H1 (cell line): ENCODE data around the gene WIPF3. TPM values are rescaled to one million over a fixed set of nuclear protein-coding genes. Genes with fewer than 3 reads are reported as not detected.

Experiments used
- CTCF ChIA-PET: fragments of 300-600 bp; sonication (Branson Sonifier 250); formaldehyde crosslinking; loops from one replicate; lab custom pipeline; 2021; ENCODE audit not compliant: partially characterized antibody; lab: Charles Lee
- POLR2A ChIA-PET: fragments of 300-600 bp; sonication (Branson Sonifier 250); formaldehyde crosslinking; loops from one replicate; lab custom pipeline; 2021; ENCODE audit warnings: inconsistent platforms; ENCODE audit not compliant: partially characterized antibody; lab: Charles Lee
- DNase-seq, 2 experiments: peaks; one replicate each; pipeline versions ENCODE4 v3.0.0 to v3.0.0-alpha.2; 2010 to 2022; ENCODE audit warnings: low spot score in 2 of 2, low read depth in 1 of 2, mixed read lengths in 1 of 2
- FAIRE-seq: peaks from 2 replicates; lab custom pipeline; 2011; peaks lifted over from hg19 to GRCh38; lab: Jason Lieb, UNC
- H2AFZ ChIP-seq: 2 replicates; pipeline ENCODE4 v1.8.1; 2012; ENCODE audit warnings: low read length, inconsistent platforms
- H2AK5ac ChIP-seq: 2 replicates; pipeline ENCODE4 v1.6.1; 2013; ENCODE audit warnings: low read depth, low read length
- H2BK120ac ChIP-seq: replicated peaks from 2 replicates; pipeline ENCODE3; 2013; ENCODE audit warnings: low read depth, low read length, inconsistent platforms
- H2BK12ac ChIP-seq: 2 replicates; pipeline ENCODE4 v1.6.1; 2013; ENCODE audit warnings: low read depth, low read length
- H2BK15ac ChIP-seq: 2 replicates; pipeline ENCODE4 v1.6.1; 2013; ENCODE audit warnings: low read length
- H2BK20ac ChIP-seq: 2 replicates; pipeline ENCODE4 v1.6.1; 2013; ENCODE audit warnings: low read length
- H2BK5ac ChIP-seq: 2 replicates; pipeline ENCODE4 v1.6.1; 2013; ENCODE audit warnings: low read depth, low read length
- H3K14ac ChIP-seq: 2 replicates; pipeline ENCODE4 v1.6.1; 2013; ENCODE audit warnings: inconsistent platforms; ENCODE audit not compliant: insufficient read length
- H3K18ac ChIP-seq: 2 replicates; pipeline ENCODE4 v1.6.1; 2013; ENCODE audit warnings: low read length; ENCODE audit errors: extremely low read depth
- H3K23ac ChIP-seq: 2 replicates; pipeline ENCODE4 v1.6.1; 2013; ENCODE audit warnings: inconsistent platforms; ENCODE audit not compliant: insufficient read length
- H3K23me2 ChIP-seq: 2 replicates; pipeline ENCODE4 v1.6.1; 2013; ENCODE audit warnings: low read depth, low read length
- H3K27ac ChIP-seq: 2 replicates; pipeline ENCODE4 v1.6.1; 2011; ENCODE audit warnings: low read depth, low read length, inconsistent platforms
- H3K27me3 ChIP-seq, 4 experiments: replicated peaks in 1 of 4; 1 replicate in 1 of 4; 2 replicates in 3 of 4; pipeline versions ENCODE4 v1.6.1 to v1.8.1; 2011 to 2013; ENCODE audit warnings: low read length in 3 of 4, mild to moderate bottlenecking in 3 of 4, inconsistent platforms in 2 of 4, mixed read lengths in 2 of 4, moderate library complexity in 1 of 4; ENCODE audit not compliant: control insufficient read depth in 3 of 4, insufficient read depth in 3 of 4; ENCODE audit errors: extremely low read depth in 1 of 4
- H3K36me3 ChIP-seq, 4 experiments: 2 replicates each; pipeline versions ENCODE4 v1.6.1 to v1.8.1; 2011 to 2013; ENCODE audit warnings: mild to moderate bottlenecking in 4 of 4, low read length in 3 of 4, moderate library complexity in 2 of 4, control low read depth in 1 of 4, inconsistent platforms in 1 of 4; ENCODE audit not compliant: insufficient read depth in 4 of 4, control insufficient read depth in 2 of 4
- H3K4ac ChIP-seq: replicated peaks from 2 replicates; pipeline ENCODE3; 2013; ENCODE audit warnings: low read length, low read depth, mixed read lengths, inconsistent platforms; ENCODE audit not compliant: insufficient read length
- H3K4me1 ChIP-seq, 4 experiments: replicated peaks in 1 of 4; 1 replicate in 1 of 4; 2 replicates in 3 of 4; pipeline versions ENCODE4 v1.6.1 to v1.8.1; 2011 to 2013; ENCODE audit warnings: low read length in 3 of 4, inconsistent platforms in 2 of 4, mixed read lengths in 1 of 4; ENCODE audit not compliant: insufficient read depth in 4 of 4, control insufficient read depth in 3 of 4
- H3K4me2 ChIP-seq, 2 experiments: 2 replicates each; pipeline versions ENCODE4 v1.6.1 to v1.8.1; 2011 to 2013; ENCODE audit warnings: low read depth in 2 of 2, low read length in 2 of 2, control low read depth in 1 of 2, inconsistent platforms in 1 of 2, mild to moderate bottlenecking in 1 of 2; ENCODE audit not compliant: insufficient read depth in 1 of 2
- H3K4me3 ChIP-seq, 4 experiments: fragments of 200-600, 300-600 bp in 1 of 4; sonication (generic), shearing (Covaris generic), sonication (Bioruptor Twin) in 1 of 4; 2 replicates each; pipeline versions ENCODE4 v1.5.1 to v1.8.1; 2011 to 2016; ENCODE audit warnings: low read length in 4 of 4, low read depth in 3 of 4, control low read depth in 2 of 4, inconsistent platforms in 2 of 4, mild to moderate bottlenecking in 2 of 4, mixed read lengths in 1 of 4, moderate library complexity in 1 of 4; ENCODE audit not compliant: insufficient read depth in 2 of 4; ENCODE audit errors: extremely low read depth in 1 of 4
- H3K56ac ChIP-seq: replicated peaks from 2 replicates; pipeline ENCODE3; 2013; ENCODE audit warnings: low read depth, mild to moderate bottlenecking, mixed read lengths, low read length, inconsistent platforms; ENCODE audit not compliant: insufficient read length
- H3K79me1 ChIP-seq: 2 replicates; pipeline ENCODE4 v1.6.1; 2013; ENCODE audit warnings: low read depth, low read length, control low read depth
- H3K79me2 ChIP-seq, 2 experiments: 2 replicates each; pipeline versions ENCODE4 v1.6.1 to v1.8.1; 2012 to 2013; ENCODE audit warnings: low read length in 2 of 2, mild to moderate bottlenecking in 2 of 2, inconsistent platforms in 1 of 2; ENCODE audit not compliant: insufficient read depth in 2 of 2, control insufficient read depth in 1 of 2
- H3K9ac ChIP-seq, 4 experiments: replicated peaks in 1 of 4; 1 replicate in 1 of 4; 2 replicates in 3 of 4; pipeline versions ENCODE4 v1.6.1 to v1.8.1; 2011 to 2013; ENCODE audit warnings: low read depth in 3 of 4, low read length in 3 of 4, control low read depth in 2 of 4, mild to moderate bottlenecking in 2 of 4, moderate library complexity in 2 of 4, inconsistent platforms in 1 of 4; ENCODE audit errors: extremely low read depth in 1 of 4
- H3K9me3 ChIP-seq, 2 experiments: 2 replicates each; pipeline versions ENCODE4 v1.6.1 to v1.8.1; 2012 to 2013; ENCODE audit warnings: mild to moderate bottlenecking in 2 of 2, moderate library complexity in 2 of 2, control low read depth in 1 of 2, inconsistent platforms in 1 of 2, low read depth in 1 of 2, low read length in 1 of 2, mixed read lengths in 1 of 2; ENCODE audit not compliant: insufficient read depth in 2 of 2
- H4K20me1 ChIP-seq, 2 experiments: replicated peaks in 1 of 2; 2 replicates each; pipeline versions ENCODE3 to v1.8.1; 2011 to 2013; ENCODE audit warnings: inconsistent platforms in 2 of 2, low read length in 2 of 2, mild to moderate bottlenecking in 1 of 2; ENCODE audit not compliant: insufficient read depth in 2 of 2, control insufficient read depth in 1 of 2
- H4K5ac ChIP-seq: 2 replicates; pipeline ENCODE4 v1.6.1; 2013; ENCODE audit warnings: low read length, low read depth, mixed read lengths, inconsistent platforms; ENCODE audit not compliant: insufficient read length
- H4K8ac ChIP-seq: 2 replicates; pipeline ENCODE4 v1.8.0; 2013; ENCODE audit warnings: mild to moderate bottlenecking, moderate library complexity, low read length, inconsistent platforms; ENCODE audit not compliant: insufficient read depth; ENCODE audit errors: extremely low read depth
- H4K91ac ChIP-seq: replicated peaks from 2 replicates; pipeline ENCODE3; 2013; ENCODE audit warnings: low read length, mixed read lengths, inconsistent platforms; ENCODE audit not compliant: insufficient read length
- CHD1 ChIP-seq: IDR thresholded peaks from 2 replicates; pipeline ENCODE4 v1.6.1; 2012; ENCODE audit warnings: low read depth, low read length, improper control_type of control experiment
- CREB1 ChIP-seq: IDR thresholded peaks from 2 replicates; pipeline ENCODE4 v1.6.1; 2012; ENCODE audit warnings: inconsistent platforms
- CTCF ChIP-seq, 3 experiments: IDR thresholded peaks; 1 replicate in 2 of 3; 2 replicates in 1 of 3; pipeline versions ENCODE4 v1.5.1 to v1.6.1; 2011; ENCODE audit warnings: low read length in 3 of 3, mild to moderate bottlenecking in 3 of 3, inconsistent platforms in 2 of 3, low read depth in 1 of 3, moderate library complexity in 1 of 3; ENCODE audit not compliant: insufficient read depth in 1 of 3; ENCODE audit errors: control extremely low read depth in 1 of 3
- E2F6 ChIP-seq: IDR thresholded peaks from 2 replicates; pipeline ENCODE4 v1.6.1; 2012; ENCODE audit warnings: inconsistent platforms
- GABPA ChIP-seq: IDR thresholded peaks from 2 replicates; pipeline ENCODE4 v1.6.1; 2011; ENCODE audit warnings: mild to moderate bottlenecking, low read length, moderate library complexity, borderline replicate concordance; ENCODE audit not compliant: insufficient read depth
- RAD21 ChIP-seq, 2 experiments: IDR thresholded peaks in 1 of 2; conservative IDR thresholded peaks in 1 of 2; 2 replicates each; pipeline ENCODE4 v1.6.1; 2011; ENCODE audit warnings: low read depth in 2 of 2, low read length in 2 of 2, improper control_type of control experiment in 1 of 2, inconsistent platforms in 1 of 2, mild to moderate bottlenecking in 1 of 2, moderate library complexity in 1 of 2
- TEAD4 ChIP-seq: IDR thresholded peaks from 2 replicates; pipeline ENCODE4 v1.6.1; 2012; ENCODE audit warnings: low read depth, low read length, inconsistent platforms, mixed read lengths
- WGBS, 2 experiments: shearing (Covaris generic) in 1 of 2; methylation state at CpG; one replicate each; pipeline versions ENCODE4 v1.1.6 to v1.1.7; 2013 to 2015; ENCODE audit warnings: low lambda C conversion rate in 2 of 2, mixed read lengths in 2 of 2, inconsistent platforms in 1 of 2, low coverage in 1 of 2, missing lambda C conversion rate in 1 of 2; ENCODE audit not compliant: insufficient replicate concordance in 2 of 2, insufficient coverage in 1 of 2, insufficient read length in 1 of 2; ENCODE audit errors: extremely low coverage in 1 of 2, missing lambda C conversion rate in 1 of 2; 5-methylcytosine and 5-hydroxymethylcytosine counted together
- polyA plus RNA-seq, 7 experiments: library from polyadenylated mRNA; depleted of rRNA in 3 of 7; stranded (reverse) in 5 of 7; unstranded in 2 of 7; fragments of >200 nt in 5 of 7; fragments of 200-250 nt in 2 of 7; gene quantifications; 1 replicate in 5 of 7; 2 replicates in 1 of 7; 4 replicates in 1 of 7; pipeline versions ENCODE4 v1.2.1 to v1.2.3, GENCODE V29; 2011 to 2013; ENCODE audit warnings: missing spikeins in 2 of 7, mixed read lengths in 2 of 7
- total RNA-seq: library from RNA; stranded (reverse); fragmentation: NEBNext Ultra II Directional; extraction: Animal tissue kit (Norgen Biotek cat#: 25700); gene quantifications from 2 replicates; pipeline ENCODE4 v1.2.1, GENCODE V29; 2021

Gene WIPF3
- total and polyA plus RNA-seq, 2 of the 8 experiments (the other 6 are each of a cell fraction or from before 2014, with no cell fraction given) = 5.0 to 12.1 TPM

- peaks cover 0 to 5% (median under 1%) of the 10 kb centered on the region in 4 experiments; a peak in 2 of 7 replicates for H3K4me1 ChIP-seq
- no peak overlapping the region for H2BK12ac ChIP-seq
- no peak overlapping the region for H3K56ac ChIP-seq
- no peak for TF ChIP-seq CREB1
- TF ChIP-seq CTCF (IDR thresholded peaks at IDR 0.05; ENCODE audit: control extremely low read depth in 1 of 3, insufficient read depth in 1 of 3, low read depth in 1 of 3, low read length in 3 of 3) = no peak
- no peak for TF ChIP-seq GABPA
- TF ChIP-seq E2F6 = no peak
- no peak for TF ChIP-seq RAD21 (IDR thresholded peaks at IDR 0.05 in 1 of 2, conservative IDR thresholded peaks at IDR 0.05 in 1 of 2; ENCODE audit: low read depth in 2 of 2, low read length in 2 of 2)
- no peak for TF ChIP-seq CHD1
- no peak for TF ChIP-seq TEAD4
- H3K27me3 ChIP-seq = peaks cover 0 to 10% (median 7%) of the 10 kb centered on the region in 4 experiments; a peak in 6 of 7 replicates
- no peak overlapping the region for H2AK5ac ChIP-seq
- ChIA-PET POLR2A (no interaction called here), CTCF (interaction anchor here (1.0 to 1.1 kb wide), 2 partner anchors 10 to 46 kb away, joined by 3 read pairs; no protein-coding TSS in a partner anchor)
- no peak overlapping the region for H4K8ac ChIP-seq
- H4K91ac ChIP-seq = no peak overlapping the region
- H2BK5ac ChIP-seq = no peak overlapping the region
- no peak overlapping the region for H3K4ac ChIP-seq
- no peak overlapping the region for H2BK15ac ChIP-seq
- H3K14ac ChIP-seq = no peak overlapping the region
- no peak overlapping the region for H2BK20ac ChIP-seq
- H3K23ac ChIP-seq = no peak overlapping the region
- H4K5ac ChIP-seq = no peak overlapping the region
- no peak overlapping the region for H3K9ac ChIP-seq
- no peaks in the 10 kb centered on the region for H3K79me1 ChIP-seq
- H3K18ac ChIP-seq = no peak overlapping the region
- 94% methylated on average over 1 of the region's 1 CpG; no CpG with 5 or more reads in 1 of the 2 experiments for WGBS, 2 experiments
- H3K23me2 ChIP-seq = peaks cover 6% of the 10 kb centered on the region; the same call in 1 of the 2 replicates
- peaks cover 0 to 2% of the 10 kb centered on the region in 2 experiments for H4K20me1 ChIP-seq
- H3K79me2 ChIP-seq = no peaks in the 10 kb centered on the region
- no peak for DNase-seq
- no peak overlapping the region for H3K4me2 ChIP-seq
- H3K36me3 ChIP-seq = no peaks in the 10 kb centered on the region
- no peak overlapping the region for H2AFZ ChIP-seq
- H3K27ac ChIP-seq = no peak overlapping the region
- H3K9me3 ChIP-seq = no peaks in the 10 kb centered on the region
- H2BK120ac ChIP-seq = no peak overlapping the region
- no peak for FAIRE-seq
- no peak overlapping the region for H3K4me3 ChIP-seq
Observed at GRCh38 chr7:29811586-29811985, 5.3 kb downstream of the WIPF3 start.
